NOMO-1 treated with DMSO at 0.1 percent for 48 hours (cell line): Measurements from ENCODE around the gene OXNAD1.
"Not testable (repeated sequence)": the region's sequence is repeated elsewhere in the genome, so short reads cannot be mapped to it uniquely, and the experiment has no call there.

Experiments used
- DNase-seq: peaks from one replicate; lab custom pipeline; 2025; ENCODE audit not compliant: unreplicated experiment; lab: John Stamatoyannopoulos, UW

OXNAD1 gene

DNA sequence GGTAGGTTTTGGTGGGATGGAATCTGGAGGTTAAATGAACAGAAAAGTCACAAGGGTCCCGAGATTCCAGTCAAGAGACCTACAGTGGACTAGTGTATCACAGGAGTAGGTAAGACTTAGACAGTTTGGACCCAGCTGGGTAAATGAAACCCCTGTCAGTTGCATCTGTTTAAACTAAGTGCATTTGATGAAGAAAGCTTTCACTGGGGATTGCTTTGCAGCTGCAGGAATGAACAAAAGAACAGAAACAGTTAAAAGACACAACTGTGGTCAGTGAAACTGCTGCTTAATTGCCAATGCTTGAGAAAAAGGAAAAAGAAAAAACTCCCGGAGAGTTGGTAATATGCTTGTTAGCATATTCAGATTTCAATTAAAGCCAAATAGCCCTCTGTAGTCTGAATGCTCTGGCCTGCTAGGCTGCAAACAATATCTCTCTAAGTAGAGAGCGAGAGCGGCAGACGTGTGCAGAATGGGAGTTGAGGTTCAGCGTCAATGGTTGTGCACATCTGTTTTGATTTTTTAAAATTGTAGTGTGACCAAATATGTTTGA is 37.1 kb downstream of the OXNAD1 start:
- no peak for DNase-seq

DNA sequence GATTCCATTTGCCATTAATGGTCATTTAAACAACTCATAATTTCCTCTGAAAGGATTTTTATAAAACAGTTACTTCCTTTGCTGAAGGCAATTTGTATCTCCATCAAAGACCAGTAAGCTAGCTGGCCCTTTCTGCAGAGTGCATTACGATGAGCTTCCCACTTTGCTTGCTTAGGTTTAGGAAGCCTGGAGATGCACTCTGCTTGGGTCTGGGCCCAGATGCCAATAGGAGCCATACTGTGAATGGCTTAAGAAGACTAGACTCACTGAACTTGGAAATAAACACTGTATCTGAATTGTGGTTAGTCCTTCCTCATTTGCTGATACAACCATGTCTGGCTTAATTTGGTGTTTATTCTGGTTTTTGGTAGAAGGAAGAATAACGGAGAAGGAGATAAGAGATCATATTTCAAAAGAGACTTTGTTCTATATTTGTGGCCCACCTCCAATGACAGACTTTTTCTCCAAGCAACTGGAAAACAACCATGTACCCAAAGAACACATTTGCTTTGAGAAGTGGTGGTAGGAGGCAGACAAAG is 38.1 kb downstream of the OXNAD1 start:
- DNase-seq: no peak

DNA sequence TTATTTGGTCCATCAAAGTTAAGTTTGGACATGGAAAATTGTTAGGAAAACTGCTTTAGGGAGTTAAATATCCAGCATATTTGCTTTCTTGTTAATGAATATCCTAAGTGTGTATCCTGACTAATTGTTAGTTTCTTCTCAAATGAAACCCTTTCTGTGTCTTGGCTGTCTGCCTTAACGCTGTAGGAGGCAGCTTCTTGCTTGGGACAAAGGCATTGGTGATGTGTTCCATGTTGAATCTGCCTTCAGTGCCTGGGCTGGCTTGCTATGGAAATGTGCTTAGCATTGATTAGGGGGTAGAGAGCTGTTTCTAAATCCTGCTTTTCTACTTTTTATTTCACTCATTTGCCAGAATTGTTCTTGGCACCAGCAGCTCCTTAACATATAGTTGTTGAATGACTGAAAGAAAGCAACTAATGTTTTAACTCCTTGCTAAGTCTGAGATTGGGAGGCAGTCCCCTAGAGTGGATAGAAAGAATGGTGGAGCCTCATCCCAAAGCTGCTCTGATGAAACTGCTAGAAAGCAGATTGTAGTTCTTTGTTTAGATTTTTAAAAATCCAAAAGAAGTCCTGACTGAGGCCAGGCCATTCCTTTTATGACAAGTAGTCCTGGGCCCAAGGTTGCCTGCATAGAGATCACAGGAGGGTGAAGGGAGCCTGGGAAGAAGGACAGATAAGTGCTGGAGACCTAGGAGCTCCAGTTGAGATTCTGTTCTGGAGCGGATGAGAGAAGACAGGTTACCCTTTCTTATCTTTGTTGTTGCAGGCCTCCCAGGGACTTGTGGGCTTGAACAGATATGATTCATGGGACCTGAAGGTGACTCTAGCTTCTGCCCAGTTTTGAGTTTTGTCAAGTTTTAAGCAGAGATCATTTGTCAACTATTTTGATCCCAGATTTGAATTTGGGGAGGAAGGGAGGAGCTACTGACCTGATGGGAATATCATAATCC is 39.3 kb downstream of the OXNAD1 start:
- DNase-seq: no peak

DNA sequence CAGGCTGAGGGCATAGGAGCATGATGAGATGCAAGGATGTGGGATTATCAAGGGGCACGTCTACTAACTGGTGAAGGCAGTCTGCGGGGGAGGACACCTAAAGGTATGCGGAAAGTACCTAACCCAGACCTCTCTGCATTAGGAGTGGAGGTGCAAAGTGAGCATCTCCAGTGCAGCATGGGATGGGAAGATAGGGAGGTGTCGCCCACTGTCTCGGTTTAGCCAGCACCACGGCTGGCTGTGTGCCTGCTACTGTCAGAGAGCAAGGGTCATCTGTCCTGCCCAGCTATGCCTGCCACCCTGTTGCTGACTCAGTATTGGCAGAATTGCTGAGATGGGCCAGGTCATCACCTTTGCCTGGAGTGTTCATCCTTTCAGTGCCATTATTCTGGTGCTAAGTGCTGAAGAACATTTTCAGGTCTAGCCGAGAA is 40.1 kb downstream of the OXNAD1 start:
- DNase-seq: no peak

DNA sequence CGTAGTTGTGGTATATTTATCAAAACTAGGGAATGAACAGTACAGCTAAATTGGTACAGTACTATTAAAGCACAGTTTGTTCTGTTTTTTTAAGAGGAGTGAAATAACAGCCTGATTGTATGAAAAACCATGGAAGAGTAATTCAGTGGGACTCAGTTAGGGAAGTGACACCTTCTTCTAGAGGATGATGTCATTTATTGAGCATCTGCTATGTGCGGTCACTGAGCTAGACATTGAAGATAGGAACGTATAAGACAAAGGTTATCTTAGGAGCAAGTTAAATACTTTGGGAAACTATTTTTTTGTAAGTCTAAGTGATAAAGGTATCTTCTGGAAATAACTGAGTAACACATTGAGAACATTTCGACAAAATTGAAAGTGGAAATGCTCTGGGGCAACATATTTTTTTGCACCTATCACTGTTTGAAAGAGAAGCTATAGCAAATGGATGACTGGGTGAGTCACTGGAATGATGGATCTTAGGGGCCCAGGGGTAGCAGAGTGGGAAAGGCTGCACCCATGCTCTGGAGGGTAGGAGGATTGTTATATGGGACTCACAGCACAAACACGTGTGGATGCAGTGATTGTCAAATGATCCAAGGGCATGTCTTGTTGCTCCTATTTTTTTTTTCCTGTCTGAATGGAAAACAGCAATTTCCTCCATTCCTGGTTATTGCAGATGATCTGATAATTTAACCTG is 43.0 kb downstream of the OXNAD1 start:
- DNase-seq: no peak

DNA sequence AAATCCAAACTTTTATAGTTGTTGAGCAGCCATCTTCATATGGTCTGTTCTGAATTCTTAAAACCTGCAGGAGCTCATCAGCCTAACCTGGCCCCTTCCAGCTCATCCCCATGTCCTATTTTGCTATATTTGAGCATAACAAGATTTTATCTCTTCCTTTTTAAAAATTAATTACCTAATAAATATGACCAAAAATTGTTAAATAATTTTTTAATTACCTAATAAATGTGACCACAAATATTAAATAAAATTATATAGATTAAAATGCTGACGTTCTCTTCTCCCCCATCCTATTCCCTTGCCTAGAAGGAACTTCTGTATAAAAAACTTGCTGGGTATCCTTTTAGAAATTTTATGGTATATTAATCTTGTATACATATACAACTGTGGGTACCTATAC is 43.7 kb downstream of the OXNAD1 start:
- DNase-seq: no peak

DNA sequence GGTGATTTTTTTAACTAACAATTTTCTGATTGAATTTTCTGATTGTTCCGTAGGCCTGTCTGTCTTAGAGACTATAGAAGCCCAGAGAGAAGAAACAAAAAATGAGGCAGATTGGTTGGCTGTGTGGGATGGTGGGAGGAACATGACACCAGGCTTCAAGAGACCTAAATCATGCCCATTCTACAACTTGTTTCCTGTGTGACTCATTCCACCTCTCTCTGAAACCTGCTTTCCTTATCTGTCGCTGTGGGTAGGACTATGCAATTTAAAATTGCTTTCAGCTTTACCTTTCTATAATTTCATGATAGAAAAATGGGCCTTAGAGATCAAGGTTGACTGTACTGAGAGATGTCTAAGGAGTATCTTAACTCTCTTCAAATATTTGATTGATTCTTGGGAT is 44.5 kb downstream of the OXNAD1 start:
- DNase-seq: peak; percentile 66

DNA sequence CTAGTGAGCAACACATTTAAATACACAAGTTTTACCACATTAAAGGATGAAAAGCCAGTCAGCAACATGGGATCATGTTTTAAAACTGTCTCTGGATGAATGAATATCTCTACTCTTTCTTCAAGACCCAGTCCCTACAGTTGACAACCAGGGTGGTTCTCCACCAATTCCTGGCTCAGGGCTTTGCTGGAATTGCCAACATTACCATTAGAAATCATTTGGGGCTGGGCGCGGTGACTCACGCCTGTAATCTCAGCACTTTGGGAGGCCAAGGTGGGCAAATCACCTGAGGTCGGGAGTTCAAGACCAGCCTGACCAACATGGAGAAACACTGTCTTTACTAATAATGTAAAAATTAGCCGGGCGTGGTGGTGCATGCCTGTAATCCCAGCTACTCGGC is 45.5 kb downstream of the OXNAD1 start:
- not testable (repeated sequence) for DNase-seq

DNA sequence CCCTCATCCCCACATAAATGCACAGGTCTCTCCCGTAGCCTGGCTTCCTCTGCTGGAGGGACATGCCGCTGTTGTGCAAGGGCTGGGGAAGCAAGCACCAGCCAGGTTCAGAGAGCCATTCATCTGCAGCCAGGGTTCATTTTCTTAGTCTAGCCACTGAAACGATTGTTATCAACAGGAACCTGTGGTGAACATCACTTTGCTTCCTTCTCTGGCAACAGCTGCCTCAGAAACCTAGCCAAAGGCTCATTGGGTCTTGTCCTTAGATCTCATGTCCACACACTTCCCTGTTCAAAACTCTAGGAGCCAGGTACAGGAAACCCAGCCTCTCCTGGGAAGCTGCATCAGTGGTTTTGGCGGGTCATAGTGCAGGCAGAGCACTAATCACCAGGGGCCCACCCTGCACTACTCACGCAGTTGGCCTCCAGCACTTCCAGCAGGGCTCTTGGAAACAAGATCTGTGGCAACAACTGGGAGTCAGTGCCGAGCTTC is 47.0 kb downstream of the OXNAD1 start:
- peak; percentile 0 for DNase-seq

DNA sequence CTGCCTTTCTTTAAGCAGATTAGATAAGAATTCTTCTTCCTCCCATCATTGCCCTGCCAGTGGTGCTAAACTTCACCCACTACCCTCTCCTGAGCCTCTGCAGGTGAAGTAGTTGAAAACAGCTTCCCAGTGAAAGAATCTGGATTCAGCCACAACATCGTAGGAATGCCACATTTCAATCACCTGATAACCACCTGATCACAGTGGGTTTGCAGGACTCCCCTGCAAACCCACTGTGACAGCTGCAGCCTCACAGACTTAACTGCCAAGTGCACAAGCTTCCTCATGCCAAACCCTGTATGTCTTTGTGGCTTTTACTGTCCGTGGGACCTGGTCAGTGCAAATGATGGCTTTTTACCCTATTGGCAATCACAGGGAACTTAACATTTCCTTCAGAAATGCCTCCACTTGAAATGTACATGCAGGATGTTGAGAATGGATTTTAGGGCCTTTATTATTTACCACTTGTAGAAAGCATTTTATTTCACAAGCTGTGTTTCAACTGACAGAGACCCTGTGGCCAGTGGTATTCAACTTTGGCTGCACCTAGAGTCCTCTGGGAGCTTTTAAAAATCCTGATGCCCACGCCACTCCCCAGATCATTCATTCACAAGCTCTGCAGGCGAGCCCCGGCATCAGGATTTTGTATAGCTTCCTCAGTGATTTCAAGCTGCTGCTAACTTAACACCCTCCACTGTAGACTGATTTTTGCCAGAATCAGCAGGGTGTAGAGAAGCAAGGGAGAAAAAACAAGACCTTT is 49.1 kb downstream of the OXNAD1 start:
- DNase-seq: no peak

DNA sequence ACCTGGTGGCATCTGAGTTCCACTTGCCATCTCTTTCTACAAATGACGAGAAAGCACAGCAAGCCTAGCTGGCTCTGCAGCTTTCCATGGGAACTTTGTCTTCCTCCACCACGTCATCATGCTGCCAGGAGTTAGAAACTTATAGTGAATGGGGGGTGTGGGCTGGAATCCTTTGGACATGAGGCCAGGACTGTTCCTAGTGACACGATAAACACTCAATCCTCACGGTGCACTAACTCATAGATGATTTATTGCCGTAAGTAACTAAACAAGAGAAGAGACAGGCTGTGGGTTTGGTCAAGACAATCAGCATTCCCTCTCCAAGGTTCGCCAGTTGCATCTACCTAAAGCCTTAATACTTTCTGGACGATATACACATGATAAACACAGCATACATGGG is 50.6 kb downstream of the OXNAD1 start:
- DNase-seq: no peak

DNA sequence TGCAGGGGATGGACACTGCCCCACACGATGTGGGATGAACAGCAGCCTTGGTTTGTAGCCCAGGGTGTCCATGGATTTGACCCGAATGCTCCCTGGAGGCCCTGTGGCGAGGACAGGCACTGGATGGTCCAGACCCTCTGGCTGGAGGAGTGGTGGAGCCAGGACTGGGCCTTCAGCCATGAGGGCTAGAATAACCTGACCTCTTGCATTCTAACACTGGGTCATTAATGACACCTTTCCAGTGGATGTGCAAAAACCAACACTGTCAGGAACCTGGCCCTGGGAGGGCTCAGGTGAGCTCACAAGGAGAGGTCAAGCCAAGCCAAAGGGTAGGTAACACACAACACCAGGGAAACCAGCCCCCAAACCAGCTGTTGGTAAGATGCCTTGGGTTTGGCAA is 51.4 kb downstream of the OXNAD1 start:
- DNase-seq: no peak

DNA sequence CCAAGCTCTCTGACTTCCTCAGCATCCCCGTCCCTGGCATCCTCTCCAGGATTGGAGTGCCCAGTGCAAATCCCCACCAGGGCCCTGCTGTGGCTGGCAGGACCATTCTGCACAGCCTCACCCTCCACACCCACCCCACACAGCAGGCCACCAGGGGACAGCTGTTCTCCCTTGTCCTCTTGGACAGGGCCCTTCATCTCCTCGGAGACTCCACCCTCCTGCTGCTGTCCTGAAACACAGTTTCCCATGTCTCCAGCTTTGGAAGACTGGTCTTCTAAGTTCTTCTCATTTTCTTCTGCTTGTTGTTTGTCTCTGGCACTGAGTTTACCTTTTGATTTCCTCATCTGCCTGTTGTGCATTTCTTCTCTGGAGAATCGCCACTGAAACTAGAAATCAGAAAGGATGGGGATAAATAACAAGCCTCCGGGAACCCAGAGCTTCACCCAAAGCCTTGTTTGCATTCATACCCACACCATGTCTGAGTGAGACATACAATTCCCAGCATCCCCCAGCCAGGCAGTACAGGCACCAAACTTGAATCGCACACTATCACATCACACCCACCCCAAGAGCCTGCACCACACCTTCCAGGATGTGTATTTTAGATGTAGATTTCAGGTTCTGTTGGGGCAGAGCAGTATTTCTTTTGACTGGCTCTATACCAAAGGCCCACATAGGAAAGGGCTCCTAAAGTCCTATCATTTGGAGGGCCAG is 52.0 kb downstream of the OXNAD1 start:
- no peak for DNase-seq

DNA sequence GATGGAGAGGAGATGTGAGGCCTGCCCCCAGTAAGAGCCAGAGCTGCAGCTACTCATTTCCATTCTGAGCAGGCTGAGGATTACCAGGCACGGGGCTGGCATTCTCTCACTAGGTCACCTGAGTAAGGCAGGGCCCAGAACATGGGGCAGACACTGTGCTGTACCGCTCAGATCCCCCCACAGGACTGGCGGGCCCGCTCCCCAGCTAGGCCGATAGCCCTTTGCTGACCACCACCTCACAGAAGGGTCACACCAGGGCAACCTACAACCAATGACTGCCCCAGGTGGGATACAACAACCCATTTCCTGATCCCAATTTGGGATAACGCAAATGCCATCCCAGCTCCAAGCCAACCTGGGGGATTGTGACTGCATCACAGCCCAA is 52.5 kb downstream of the OXNAD1 start:
- DNase-seq: no peak

DNA sequence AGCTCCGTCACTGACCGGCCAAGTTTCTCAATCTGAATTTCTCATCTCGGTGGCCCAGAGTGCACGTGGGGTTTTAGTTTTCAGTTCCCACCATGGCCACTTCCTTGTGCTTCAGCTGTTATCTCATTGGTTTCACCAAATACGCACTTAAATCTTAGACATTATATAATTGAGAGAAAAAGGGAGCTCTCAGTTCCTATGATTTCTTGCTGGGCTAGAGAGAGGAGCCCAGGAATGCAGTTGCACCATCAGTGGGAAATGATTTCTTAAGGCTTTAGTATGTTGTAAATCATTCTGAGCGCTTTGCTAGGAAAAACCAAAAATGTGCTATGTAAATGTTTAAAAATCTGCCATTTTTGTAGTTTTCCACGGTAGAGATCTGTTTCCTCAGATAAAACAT is 53.2 kb downstream of the OXNAD1 start:
- DNase-seq: peak; percentile 2

DNA sequence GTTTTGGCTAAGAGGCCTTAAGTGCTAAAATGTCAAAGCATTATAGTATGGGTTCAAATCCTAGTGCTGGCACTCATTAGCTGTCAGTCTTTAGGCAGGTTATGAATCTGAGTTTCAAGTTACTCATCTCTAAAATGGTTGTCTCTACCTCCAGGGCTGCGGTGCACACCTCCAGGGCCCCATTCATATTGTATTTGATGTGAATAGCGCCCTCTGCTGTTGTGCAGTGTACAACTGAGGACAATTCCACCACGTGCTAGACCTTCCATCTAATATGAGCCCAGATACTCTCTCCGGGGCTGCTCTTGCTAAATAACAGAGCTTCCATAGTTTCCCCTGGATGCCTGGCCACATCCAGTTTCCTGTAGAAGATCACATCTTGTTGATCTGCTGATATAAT is 54.3 kb downstream of the OXNAD1 start:
- DNase-seq: no peak

DNA sequence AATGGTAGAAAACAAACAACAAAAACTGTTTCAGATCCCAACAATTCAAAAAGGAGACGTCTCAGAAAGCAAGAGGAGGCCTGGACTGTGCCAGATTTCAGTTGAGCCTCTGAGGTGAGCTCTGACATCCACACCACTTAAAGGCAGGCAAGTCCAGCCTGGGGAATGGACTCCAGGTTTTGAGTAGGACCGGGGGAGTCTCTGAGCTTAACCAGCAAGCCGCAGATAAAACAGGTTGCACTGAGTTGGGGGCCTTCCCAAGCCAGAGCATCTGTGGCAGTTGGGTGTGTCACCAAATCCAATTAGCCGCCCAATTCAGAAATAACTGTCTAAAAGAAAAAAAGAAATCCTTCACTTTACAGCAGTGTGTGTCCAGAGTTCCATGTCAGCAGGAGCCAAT is 54.7 kb downstream of the OXNAD1 start:
- no peak for DNase-seq

DNA sequence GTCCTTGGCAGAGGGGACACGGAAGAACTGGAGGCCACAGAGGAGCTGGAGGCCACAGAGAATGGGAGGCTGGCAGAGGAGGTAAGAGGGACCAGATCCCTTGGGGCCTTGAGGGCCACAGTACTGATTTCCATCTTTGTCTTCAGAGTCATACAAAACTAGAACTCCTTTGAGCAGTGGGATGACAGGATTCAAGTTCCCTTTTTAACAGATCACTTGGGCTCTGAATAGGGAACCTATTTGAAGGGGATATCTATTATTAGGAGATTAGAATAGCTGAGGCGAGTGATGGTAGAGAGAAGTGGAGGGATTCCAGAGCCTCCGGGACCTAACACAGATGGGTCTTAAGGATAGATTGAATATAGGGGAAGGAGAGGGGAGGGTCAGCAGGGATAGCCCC is 55.7 kb downstream of the OXNAD1 start:
- no peak for DNase-seq

DNA sequence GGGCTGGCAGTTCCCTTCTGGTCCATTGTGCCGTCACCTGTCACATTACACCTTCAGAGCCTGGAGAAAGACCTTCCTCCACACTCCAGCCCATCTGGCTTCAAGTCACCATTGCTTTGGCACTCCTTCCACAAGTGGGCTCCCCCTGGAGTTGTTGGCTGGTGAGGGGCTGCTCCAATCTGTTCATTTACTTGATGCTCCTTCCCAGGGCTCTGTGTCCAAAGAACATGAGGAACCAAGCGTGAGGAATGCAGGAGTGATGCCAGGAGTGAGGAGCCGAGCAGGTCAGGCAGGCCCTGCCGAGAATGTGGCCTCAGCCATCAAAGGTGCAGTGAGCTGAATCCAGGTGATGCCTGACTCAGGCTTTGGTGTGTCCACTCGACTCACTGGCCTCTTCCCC is 57.2 kb downstream of the OXNAD1 start:
- DNase-seq: no peak

DNA sequence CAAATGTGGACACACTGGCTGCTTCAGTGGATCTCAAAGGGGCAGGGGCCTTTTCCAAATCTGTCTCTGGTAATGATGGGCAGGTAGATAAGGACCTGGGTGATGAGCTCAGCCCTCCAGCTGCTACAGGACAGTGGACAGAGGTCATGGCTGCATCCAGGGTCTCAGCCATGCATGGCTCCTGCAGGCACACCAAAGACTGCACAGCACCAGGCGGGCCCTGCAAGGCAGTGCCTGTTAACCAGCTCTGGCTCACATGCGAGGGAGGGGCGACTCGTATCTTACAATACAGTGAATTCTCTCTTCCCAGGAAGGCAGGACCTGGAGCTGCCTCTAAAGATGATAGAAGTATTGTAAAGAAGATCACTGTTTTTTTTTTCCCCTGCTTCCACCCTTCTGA is 58.7 kb downstream of the OXNAD1 start:
- no peak for DNase-seq
